ENCODE measurements around the gene UXS1.

Gene UXS1

DNA sequence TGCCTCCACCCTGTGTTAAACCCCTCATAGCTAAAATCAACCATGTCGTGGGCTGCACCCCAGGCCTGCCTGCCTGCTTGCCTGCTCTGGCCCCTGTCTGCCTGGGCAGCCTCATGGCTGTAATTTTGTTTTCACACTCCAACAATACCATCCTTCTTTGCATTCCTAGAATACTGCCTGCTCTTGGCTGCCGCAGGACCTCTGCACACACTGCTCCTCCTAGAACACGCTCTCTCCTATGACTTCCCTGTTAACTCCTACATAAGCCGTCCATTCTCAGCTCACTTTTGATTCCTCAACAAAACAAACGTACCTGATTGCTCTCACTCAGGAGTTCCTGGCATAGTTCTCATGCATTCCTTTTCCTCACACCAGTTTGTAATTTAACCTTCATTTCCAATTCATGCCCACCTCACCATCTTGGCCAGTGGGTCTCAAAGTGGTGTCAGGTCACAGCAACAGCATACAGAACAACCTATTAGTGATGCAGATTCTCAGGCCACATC, 2.5 kb downstream of the UXS1 start:
- no peak overlapping the region for H3K27ac ChIP-seq (ENCODE audit: insufficient read depth, low read depth, low read length, poor library complexity, severe bottlenecking)
- 84 to 87% methylated on average over 5 of the region's 5 CpGs for WGBS, 2 experiments
- no peaks in the 10 kb centered on the region for H3K36me3 ChIP-seq (ENCODE audit: control insufficient read depth, insufficient read depth, low read length)
- peaks cover 18% of the 10 kb centered on the region for H3K4me1 ChIP-seq (ENCODE audit: control insufficient read depth, insufficient read depth, low read length)
- H3K4me3 ChIP-seq (ENCODE audit: insufficient read depth, low read depth, low read length): no peak overlapping the region
- no peaks in the 10 kb centered on the region for H3K27me3 ChIP-seq (ENCODE audit: control insufficient read depth, insufficient read depth, low read length, poor library complexity, severe bottlenecking)
- H3K9me3 ChIP-seq (ENCODE audit: control insufficient read depth, low read length): no peaks in the 10 kb centered on the region

DNA sequence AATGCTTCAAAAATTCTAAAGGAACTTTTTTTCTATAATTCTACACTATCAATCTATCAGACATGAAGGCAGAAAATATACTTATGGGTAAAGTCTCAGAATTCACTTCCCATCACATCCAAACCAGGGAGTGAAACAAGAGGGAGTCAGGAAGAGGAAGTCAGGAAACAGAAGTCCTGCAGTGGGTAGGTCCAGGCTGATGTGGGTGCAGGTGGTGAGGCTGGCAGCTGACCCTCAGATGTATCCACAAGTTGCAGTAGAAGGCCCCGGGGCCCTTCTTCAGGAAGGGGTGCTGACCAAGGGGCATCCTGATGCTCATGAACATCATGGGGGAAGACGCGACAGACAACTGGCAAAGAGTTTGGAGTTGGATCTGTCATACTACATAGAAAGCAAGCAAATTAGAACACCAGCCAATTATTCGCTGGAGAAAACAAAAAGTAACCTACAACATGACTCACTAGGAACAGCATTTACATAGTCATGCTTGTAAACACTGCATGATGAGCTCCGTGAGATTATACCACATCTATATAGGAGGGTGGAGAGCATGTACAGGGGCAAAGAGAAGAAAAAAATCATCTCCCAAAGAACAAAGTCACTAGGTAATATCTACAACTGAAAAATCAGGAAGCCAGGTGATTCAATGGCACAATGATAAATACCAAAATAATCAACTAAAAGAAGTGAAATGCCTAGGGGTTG, 4.2 kb downstream of the UXS1 start:
- Histone ChIP-seq H3K4me3 (ENCODE audit: insufficient read depth, low read depth, low read length) (no peak overlapping the region), H3K27ac (ENCODE audit: insufficient read depth, low read depth, low read length, poor library complexity, severe bottlenecking) (no peak overlapping the region), H3K36me3 (ENCODE audit: control insufficient read depth, insufficient read depth, low read length) (no peaks in the 10 kb centered on the region), H3K9me3 (ENCODE audit: control insufficient read depth, low read length) (no peaks in the 10 kb centered on the region), H3K27me3 (ENCODE audit: control insufficient read depth, insufficient read depth, low read length, poor library complexity, severe bottlenecking) (no peaks in the 10 kb centered on the region), H3K4me1 (ENCODE audit: control insufficient read depth, insufficient read depth, low read length) (peaks cover 11% of the 10 kb centered on the region)
- 83 to 91% methylated on average over 4 to 5 of the region's 5 CpGs for WGBS, 2 experiments

DNA sequence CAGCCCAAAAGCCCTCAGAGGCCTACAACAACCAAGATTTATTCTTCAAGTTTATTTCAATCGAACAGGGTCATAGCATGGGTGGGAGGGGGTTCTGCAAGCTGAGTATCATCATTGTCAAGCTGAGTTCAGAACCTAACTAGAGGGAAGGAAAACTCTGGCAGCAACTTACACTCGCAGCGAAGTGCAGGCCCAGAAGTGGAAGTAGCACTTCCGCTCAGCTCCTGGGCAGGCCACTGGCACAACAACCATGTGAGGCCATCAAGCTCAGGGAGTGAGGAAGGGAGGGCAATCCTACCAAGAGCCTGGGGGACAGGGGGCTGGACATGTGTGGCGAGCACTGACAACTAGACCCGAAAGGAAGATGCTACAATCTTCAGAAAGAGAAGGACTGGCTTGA, 4.8 kb downstream of the UXS1 start:
- Histone ChIP-seq H3K36me3 (ENCODE audit: control insufficient read depth, insufficient read depth, low read length) (no peaks in the 10 kb centered on the region), H3K27me3 (ENCODE audit: control insufficient read depth, insufficient read depth, low read length, poor library complexity, severe bottlenecking) (no peaks in the 10 kb centered on the region), H3K4me3 (ENCODE audit: insufficient read depth, low read depth, low read length) (no peak overlapping the region), H3K4me1 (ENCODE audit: control insufficient read depth, insufficient read depth, low read length) (peaks cover 8% of the 10 kb centered on the region), H3K9me3 (ENCODE audit: control insufficient read depth, low read length) (no peaks in the 10 kb centered on the region), H3K27ac (ENCODE audit: insufficient read depth, low read depth, low read length, poor library complexity, severe bottlenecking) (no peak overlapping the region)
- WGBS, 2 experiments: 93 to 96% methylated on average over 6 of the region's 6 CpGs

DNA sequence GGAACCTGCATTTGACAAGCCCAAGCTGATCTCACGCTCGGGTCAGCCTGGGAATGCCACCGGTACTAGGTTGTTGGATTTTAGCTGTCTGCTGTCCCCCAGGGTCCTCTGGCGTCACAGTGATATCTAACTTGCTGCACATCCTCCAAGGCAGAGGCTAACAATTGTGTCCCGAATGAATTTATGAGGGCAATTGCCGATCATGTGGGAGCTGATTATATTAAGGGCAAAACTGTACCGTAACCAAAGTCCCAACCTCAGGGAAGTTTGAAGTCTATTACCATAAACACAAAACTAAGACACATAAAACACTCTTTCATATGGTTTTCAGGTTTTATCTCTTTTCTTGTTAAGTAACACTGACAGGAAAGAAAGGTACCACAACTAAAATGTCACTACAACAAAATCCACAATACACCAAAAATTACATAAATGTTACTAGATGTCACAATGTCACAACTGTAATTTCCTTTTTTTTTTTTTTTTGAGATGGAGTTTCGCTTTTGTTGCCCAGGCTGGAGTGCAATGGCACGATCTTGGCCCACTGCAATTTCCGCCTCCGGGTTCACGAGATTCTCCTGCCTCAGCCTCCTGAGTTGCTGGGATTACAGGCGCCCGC, 6.7 kb downstream of the UXS1 start:
- H3K36me3 ChIP-seq (ENCODE audit: control insufficient read depth, insufficient read depth, low read length): no peaks in the 10 kb centered on the region
- 92 to 96% methylated on average over 14 of the region's 14 CpGs for WGBS, 2 experiments
- no peak overlapping the region for H3K4me3 ChIP-seq (ENCODE audit: insufficient read depth, low read depth, low read length)
- H3K27ac ChIP-seq (ENCODE audit: insufficient read depth, low read depth, low read length, poor library complexity, severe bottlenecking): no peak overlapping the region
- H3K27me3 ChIP-seq (ENCODE audit: control insufficient read depth, insufficient read depth, low read length, poor library complexity, severe bottlenecking): no peaks in the 10 kb centered on the region
- H3K4me1 ChIP-seq (ENCODE audit: control insufficient read depth, insufficient read depth, low read length): peaks cover 6% of the 10 kb centered on the region
- no peaks in the 10 kb centered on the region for H3K9me3 ChIP-seq (ENCODE audit: control insufficient read depth, low read length)

DNA sequence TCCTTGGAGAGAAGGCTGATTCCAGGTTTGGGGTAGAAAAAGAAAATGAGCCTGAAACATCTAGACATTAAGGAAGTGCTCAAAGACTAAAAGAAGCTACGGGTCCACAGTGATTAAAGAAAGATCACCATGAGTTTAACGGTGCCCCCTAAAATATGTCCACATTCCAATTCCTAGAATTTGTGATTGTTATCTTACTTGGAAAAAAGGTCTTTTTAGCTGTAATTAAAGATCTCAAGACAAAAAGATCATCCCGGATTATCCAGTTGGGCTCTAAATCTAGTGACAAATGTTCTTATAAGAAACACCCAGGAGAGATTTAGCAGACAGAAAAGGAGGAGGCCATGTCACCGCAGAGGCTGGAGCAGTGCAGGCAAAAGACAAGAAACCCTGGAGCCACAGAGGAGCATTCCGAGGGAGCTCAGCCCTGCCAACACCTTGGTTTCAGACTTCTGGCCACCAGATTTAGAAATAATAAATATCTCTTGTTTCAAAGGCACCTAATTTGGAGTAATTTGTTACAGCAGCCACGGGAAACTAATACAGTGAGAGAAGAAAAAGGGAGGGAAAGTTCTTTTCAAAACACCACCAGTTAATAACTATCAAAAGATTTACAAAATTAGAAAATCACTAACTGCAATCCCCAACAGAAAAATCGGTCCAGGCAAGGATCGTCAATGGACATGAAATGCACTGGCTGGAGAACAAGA, 8.5 kb downstream of the UXS1 start:
- Histone ChIP-seq H3K27ac (ENCODE audit: insufficient read depth, low read depth, low read length, poor library complexity, severe bottlenecking) (no peak overlapping the region), H3K9me3 (ENCODE audit: control insufficient read depth, low read length) (no peaks in the 10 kb centered on the region), H3K4me1 (ENCODE audit: control insufficient read depth, insufficient read depth, low read length) (peaks cover 6% of the 10 kb centered on the region), H3K36me3 (ENCODE audit: control insufficient read depth, insufficient read depth, low read length) (no peaks in the 10 kb centered on the region), H3K27me3 (ENCODE audit: control insufficient read depth, insufficient read depth, low read length, poor library complexity, severe bottlenecking) (no peaks in the 10 kb centered on the region), H3K4me3 (ENCODE audit: insufficient read depth, low read depth, low read length) (no peak overlapping the region)
- WGBS, 2 experiments: 80 to 81% methylated on average over 8 of the region's 8 CpGs

DNA sequence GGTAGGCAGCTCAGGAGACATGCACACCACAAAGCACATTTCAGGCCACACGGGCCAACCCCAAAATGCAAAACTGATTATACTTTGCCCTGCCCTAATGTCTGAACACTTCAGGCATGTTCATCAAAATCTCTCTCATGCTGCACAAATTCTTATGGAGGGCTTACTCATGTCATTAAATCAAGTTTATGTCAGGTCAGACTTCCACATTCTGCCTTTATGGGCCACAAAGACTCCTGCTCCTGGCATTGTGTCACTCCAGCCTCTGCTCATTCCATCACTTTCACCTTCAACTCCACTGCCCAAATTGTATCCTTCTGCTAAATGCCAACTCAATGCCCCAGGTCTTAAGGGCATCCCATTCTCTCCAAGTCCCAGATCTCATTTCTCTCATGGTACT, 9.2 kb downstream of the UXS1 start:
- Histone ChIP-seq H3K36me3 (ENCODE audit: control insufficient read depth, insufficient read depth, low read length) (no peaks in the 10 kb centered on the region), H3K4me3 (ENCODE audit: insufficient read depth, low read depth, low read length) (no peak overlapping the region), H3K4me1 (ENCODE audit: control insufficient read depth, insufficient read depth, low read length) (peaks cover 6% of the 10 kb centered on the region), H3K27ac (ENCODE audit: insufficient read depth, low read depth, low read length, poor library complexity, severe bottlenecking) (no peak overlapping the region), H3K27me3 (ENCODE audit: control insufficient read depth, insufficient read depth, low read length, poor library complexity, severe bottlenecking) (no peaks in the 10 kb centered on the region), H3K9me3 (ENCODE audit: control insufficient read depth, low read length) (no peaks in the 10 kb centered on the region)
- 86 to 96% methylated on average over 1 of the region's 1 CpG for WGBS, 2 experiments

DNA sequence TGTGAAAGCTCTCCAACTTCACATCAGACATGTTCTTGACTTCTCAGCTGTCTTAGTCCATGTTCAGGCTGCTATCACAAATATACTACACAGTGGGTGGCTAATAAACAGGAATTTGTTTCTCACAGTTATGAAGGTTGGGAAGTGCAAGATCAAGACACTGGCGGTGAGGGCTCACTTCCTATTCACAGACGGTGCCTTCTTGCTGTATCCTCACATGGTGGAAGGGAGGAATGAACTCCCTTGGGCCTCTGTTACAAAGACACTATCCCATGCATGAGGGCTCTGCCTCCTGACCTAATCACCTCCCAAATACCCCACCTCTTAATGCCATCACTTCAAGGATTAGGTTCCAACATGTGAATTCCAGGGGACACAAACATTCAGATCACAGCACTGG, 9.7 kb downstream of the UXS1 start:
- H3K36me3 ChIP-seq (ENCODE audit: control insufficient read depth, insufficient read depth, low read length): no peaks in the 10 kb centered on the region
- no peaks in the 10 kb centered on the region for H3K9me3 ChIP-seq (ENCODE audit: control insufficient read depth, low read length)
- no peaks in the 10 kb centered on the region for H3K27me3 ChIP-seq (ENCODE audit: control insufficient read depth, insufficient read depth, low read length, poor library complexity, severe bottlenecking)
- no peak overlapping the region for H3K4me3 ChIP-seq (ENCODE audit: insufficient read depth, low read depth, low read length)
- peaks cover 6% of the 10 kb centered on the region for H3K4me1 ChIP-seq (ENCODE audit: control insufficient read depth, insufficient read depth, low read length)
- WGBS, 2 experiments: 92 to 99% methylated on average over 2 of the region's 2 CpGs
- H3K27ac ChIP-seq (ENCODE audit: insufficient read depth, low read depth, low read length, poor library complexity, severe bottlenecking): no peak overlapping the region

DNA sequence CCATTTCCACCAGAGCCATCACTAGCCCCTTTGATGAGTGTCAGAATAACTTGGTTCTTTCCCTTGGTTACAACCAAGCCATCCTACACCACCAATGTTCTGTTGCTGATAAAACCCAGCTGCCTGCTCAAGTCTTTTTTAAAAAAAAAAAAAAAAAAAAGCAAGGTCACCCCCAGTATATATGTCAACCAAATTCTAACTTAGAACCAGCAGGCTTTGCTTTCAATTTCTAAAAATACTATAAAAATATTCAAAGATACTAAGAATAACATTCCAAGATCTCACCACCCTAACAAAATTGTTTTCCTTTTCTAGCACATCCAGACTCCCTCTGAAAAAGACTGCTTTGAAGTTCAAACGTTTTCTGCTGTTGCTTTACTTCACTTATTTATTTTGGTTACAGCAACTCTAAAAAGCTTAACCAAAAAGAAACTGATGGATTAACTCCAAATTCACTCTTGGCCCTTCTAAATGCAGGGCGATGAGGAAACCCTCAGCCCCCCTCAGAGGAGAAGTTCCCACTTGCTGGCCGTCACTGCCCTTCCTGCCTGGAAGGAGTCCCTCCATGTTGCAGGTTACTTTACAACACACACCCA, 10.9 kb downstream of the UXS1 start:
- no peak overlapping the region for H3K4me3 ChIP-seq (ENCODE audit: insufficient read depth, low read depth, low read length)

DNA sequence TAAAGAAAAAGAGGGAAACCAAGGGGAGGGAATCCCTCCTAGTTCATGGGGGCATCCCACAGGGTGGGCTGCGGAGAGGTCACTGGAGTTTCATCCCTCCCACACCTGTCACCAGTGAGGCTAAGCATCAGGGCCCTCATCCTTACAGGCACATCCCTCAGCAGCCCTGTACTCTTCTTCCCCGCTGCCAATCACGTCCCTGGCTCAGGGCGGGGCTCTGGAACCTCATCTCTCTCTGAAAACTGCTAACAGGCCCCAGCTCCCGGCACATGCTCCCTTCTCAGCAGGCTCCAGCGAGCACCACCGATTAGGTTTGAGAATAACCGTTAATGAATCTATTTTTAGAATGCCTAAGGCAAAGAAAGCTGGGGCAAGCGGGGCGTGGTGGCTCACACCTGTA, 13.0 kb downstream of the UXS1 start:
- no peak overlapping the region for H3K4me3 ChIP-seq (ENCODE audit: insufficient read depth, low read depth, low read length)
- no peak overlapping the region for H3K27ac ChIP-seq (ENCODE audit: insufficient read depth, low read depth, low read length, poor library complexity, severe bottlenecking)
- no peaks in the 10 kb centered on the region for H3K4me1 ChIP-seq (ENCODE audit: control insufficient read depth, insufficient read depth, low read length)
- no peaks in the 10 kb centered on the region for H3K36me3 ChIP-seq (ENCODE audit: control insufficient read depth, insufficient read depth, low read length)
- H3K9me3 ChIP-seq (ENCODE audit: control insufficient read depth, low read length): no peaks in the 10 kb centered on the region
- 89% methylated on average over 10 of the region's 10 CpGs for WGBS, 2 experiments
- H3K27me3 ChIP-seq (ENCODE audit: control insufficient read depth, insufficient read depth, low read length, poor library complexity, severe bottlenecking): no peaks in the 10 kb centered on the region

More for the DNA sequence above, 10.9 kb downstream of the UXS1 start:
- H3K4me1 ChIP-seq (ENCODE audit: control insufficient read depth, insufficient read depth, low read length): no peaks in the 10 kb centered on the region
- H3K27me3 ChIP-seq (ENCODE audit: control insufficient read depth, insufficient read depth, low read length, poor library complexity, severe bottlenecking): no peaks in the 10 kb centered on the region
- no peaks in the 10 kb centered on the region for H3K9me3 ChIP-seq (ENCODE audit: control insufficient read depth, low read length)
- H3K27ac ChIP-seq (ENCODE audit: insufficient read depth, low read depth, low read length, poor library complexity, severe bottlenecking): no peak overlapping the region
- 76 to 82% methylated on average over 3 of the region's 3 CpGs for WGBS, 2 experiments
- H3K36me3 ChIP-seq (ENCODE audit: control insufficient read depth, insufficient read depth, low read length): no peaks in the 10 kb centered on the region

DNA sequence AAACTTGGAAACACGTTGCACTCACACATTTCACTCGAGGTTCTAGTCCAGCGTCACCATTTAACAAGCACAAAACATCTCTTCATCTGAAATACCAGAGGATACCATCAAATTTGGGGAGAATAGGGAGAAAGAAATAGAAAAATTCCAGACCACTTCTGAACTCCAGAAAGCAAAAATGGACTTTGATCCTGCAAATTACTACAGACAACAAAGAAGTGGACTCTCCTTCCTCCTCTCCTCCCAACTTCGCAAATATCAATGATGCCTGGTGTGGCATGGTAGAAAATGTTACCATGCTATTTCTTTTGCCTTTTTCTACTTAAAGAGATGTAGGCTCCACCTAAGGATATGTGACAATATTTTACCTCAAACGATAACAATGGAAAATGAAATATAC, 13.5 kb downstream of the UXS1 start:
- H3K27ac ChIP-seq (ENCODE audit: insufficient read depth, low read depth, low read length, poor library complexity, severe bottlenecking): no peak overlapping the region
- no peaks in the 10 kb centered on the region for H3K27me3 ChIP-seq (ENCODE audit: control insufficient read depth, insufficient read depth, low read length, poor library complexity, severe bottlenecking)
- no peaks in the 10 kb centered on the region for H3K4me1 ChIP-seq (ENCODE audit: control insufficient read depth, insufficient read depth, low read length)
- no peaks in the 10 kb centered on the region for H3K9me3 ChIP-seq (ENCODE audit: control insufficient read depth, low read length)
- WGBS, 2 experiments: 90 to 99% methylated on average over 4 to 5 of the region's 5 CpGs
- H3K4me3 ChIP-seq (ENCODE audit: insufficient read depth, low read depth, low read length): no peak overlapping the region
- no peaks in the 10 kb centered on the region for H3K36me3 ChIP-seq (ENCODE audit: control insufficient read depth, insufficient read depth, low read length)
